ENCODE results near the gene KCNQ1. TPM values are rescaled to one million over a fixed set of nuclear protein-coding genes. Genes with fewer than 3 reads are reported as not detected.

Gene KCNQ1
- total and polyA plus RNA-seq, 12 donors: 11.0 to 447 (median 320) TPM

DNA sequence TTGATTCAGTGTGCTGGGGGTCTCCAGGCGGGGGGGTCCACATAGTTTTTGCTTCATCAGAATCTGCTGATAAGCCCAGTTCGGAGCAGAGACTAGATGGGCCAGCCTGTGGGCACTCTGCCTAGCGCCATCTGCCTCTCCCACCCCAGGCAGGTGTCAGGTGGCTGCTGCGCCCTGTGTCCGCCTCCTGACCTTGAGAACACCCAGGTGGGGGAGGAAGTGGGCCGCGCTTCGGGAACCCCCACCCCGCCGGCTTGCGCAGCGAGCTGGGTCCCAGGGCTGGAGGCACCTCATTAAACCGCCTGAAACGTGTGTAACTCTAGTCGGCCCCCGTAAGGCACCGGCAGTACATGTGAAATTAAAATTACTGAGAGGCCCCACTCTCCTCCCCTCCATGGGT, 113.6 kb downstream of the KCNQ1 start:
- Histone ChIP-seq H3K4me3 (no peak overlapping the region), H3K9me3 (replicated peaks in 1 of 3) (no peaks in the 10 kb centered on the region), H3K36me3 (replicated peaks in 1 of 2) (no peaks in the 10 kb centered on the region), H3K4me1 (replicated peaks in 1 of 2) (peaks cover 23 to 33% of the 10 kb centered on the region in 2 donors), H3K27me3 (no peaks in the 10 kb centered on the region), H3K27ac (peak overlapping the region in 4 of 5 donors; percentile 14 to 73 (median 56))
- peak in 2 of 7 donors; percentile 9 to 27 for DNase-seq
- intact Hi-C loops (cut with DNase I): no loop called here
- TF ChIP-seq POLR2A (IDR thresholded peaks at IDR 0.05) (no peak), CTCF (IDR thresholded peaks at IDR 0.05) (no peak)
- WGBS, 4 donors: 87 to 94% (median 93%) methylated on average over 16 to 17 of the region's 17 CpGs

DNA sequence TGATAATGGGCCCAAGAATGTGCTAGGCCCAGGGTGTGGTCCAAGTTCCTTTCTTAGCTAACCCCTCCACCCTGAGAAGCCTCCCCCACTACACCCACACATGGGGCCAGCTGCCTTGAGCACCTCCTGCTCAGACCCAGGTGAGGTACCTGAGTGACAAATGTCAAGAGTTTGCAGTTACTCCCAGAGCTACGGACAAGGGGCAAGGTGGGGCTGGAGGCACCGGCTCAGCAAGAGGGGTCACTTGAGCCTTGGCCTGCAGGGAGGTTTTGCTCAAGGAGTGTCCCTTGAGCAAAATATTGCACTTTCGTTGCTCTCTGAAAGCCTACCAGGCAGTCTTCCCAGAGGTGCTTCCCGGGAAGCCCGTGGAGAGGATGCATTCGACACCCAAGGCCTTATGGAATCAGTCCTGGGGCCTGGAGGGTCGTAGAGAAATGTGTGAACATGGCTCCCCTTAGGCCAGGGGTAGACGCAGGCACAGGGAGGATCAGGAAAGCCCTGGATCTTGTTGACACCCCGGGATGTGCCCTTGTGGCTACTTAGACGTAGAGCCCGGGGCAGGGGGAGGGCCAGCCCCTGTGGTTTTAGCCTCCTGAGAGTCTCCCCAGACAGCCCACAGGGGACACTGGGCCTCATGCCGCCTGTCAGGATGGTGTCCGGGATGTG, 114.2 kb downstream of the KCNQ1 start:
- WGBS, 4 donors: 84 to 92% (median 88%) methylated on average over 5 to 13 of the region's 13 CpGs
- TF ChIP-seq CTCF (IDR thresholded peaks at IDR 0.05): no peak
- TF ChIP-seq POLR2A (IDR thresholded peaks at IDR 0.05): no peak
- H3K27me3 ChIP-seq: no peaks in the 10 kb centered on the region
- H3K4me3 ChIP-seq: no peak overlapping the region
- H3K4me1 ChIP-seq (replicated peaks in 1 of 2): peaks cover 26 to 37% of the 10 kb centered on the region in 2 donors
- H3K36me3 ChIP-seq (replicated peaks in 1 of 2): no peaks in the 10 kb centered on the region
- no peaks in the 10 kb centered on the region for H3K9me3 ChIP-seq (replicated peaks in 1 of 3)
- peak in 3 of 7 donors; percentile 0 to 22 (median 6) for DNase-seq
- H3K27ac ChIP-seq: peak overlapping the region in 4 of 5 donors; percentile 14 to 73 (median 56)
- intact Hi-C loops (cut with DNase I): no loop called here

DNA sequence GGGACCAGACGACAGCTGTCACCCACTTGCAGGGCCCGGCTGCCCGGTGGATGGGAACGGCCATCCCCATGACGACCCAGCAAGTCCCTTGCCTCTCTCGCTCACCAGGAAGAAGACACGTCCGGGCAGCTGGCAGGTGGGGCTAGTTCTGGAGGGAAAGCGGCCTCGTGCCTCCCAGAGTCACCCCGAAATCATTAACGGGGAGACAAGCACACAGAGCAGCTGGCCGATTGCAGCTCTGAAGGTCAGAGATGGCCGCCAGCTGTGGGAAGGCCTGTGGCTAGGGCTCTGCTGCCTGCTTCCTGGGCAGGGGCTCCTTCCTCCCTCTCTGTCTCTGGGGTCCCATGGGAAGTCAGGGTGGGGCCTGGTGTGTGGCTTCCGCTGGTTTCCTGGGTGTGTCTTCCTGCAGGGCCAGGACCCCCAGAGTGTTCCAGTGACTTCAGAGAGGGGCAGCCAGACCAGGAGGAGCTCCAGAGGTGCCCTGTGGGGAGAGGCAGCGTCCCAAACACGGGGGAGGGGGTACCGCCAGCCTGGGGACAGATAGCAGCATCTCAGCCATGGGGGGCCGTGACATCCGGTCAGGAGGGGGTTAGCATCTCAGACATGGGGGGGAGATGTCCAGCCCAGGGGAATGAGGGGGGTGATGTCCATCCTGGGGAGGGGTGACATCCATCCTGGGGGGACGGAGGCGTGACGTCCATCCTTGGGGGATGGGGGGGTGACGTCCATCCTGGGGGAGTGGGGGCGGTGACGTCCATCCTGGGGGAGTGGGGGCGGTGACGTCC, 114.9 kb downstream of the KCNQ1 start:
- H3K27me3 ChIP-seq: no peaks in the 10 kb centered on the region
- DNase-seq: peak in 4 of 7 donors; percentile 9 to 36 (median 20)
- H3K36me3 ChIP-seq (replicated peaks in 1 of 2): no peaks in the 10 kb centered on the region
- H3K27ac ChIP-seq: peak overlapping the region in 4 of 5 donors; percentile 14 to 73 (median 56)
- H3K4me3 ChIP-seq: no peak overlapping the region
- intact Hi-C loops (cut with DNase I): no loop called here
- H3K9me3 ChIP-seq (replicated peaks in 1 of 3): no peaks in the 10 kb centered on the region
- H3K4me1 ChIP-seq (replicated peaks in 1 of 2): peaks cover 34 to 38% of the 10 kb centered on the region in 2 donors
- no peak for TF ChIP-seq POLR2A (IDR thresholded peaks at IDR 0.05)
- TF ChIP-seq CTCF (IDR thresholded peaks at IDR 0.05): no peak
- WGBS, 4 donors: 65 to 75% (median 73%) methylated on average over 7 to 28 of the region's 28 CpGs; no CpG with 5 or more reads in 1 of the 4 donors

All from adrenal gland (tissue), 12 donors.